Upper lobe of left lung (tissue), 6 donors: ENCODE results near the gene CDK15. TPM values are rescaled to one million over a fixed set of nuclear protein-coding genes. Genes with fewer than 3 reads are reported as not detected.

Source experiments
- ATAC-seq, 2 donors: fragments of 200-7000 bp; cut with Tn5 transposase; one replicate each; pipeline ENCODE4 v1.9.1; 2022; ENCODE audit warnings: mild to moderate bottlenecking in 2 of 2, moderate library complexity in 2 of 2; ENCODE audit not compliant: low FRiP score in 2 of 2
- DNase-seq, 2 donors: peaks; one replicate each; pipeline ENCODE4 v3.0.0-alpha.2; 2019 to 2020
- H3K27ac ChIP-seq, 4 donors: fragments of 200-600 bp; sonication (generic); one replicate each; pipeline ENCODE4 v1.5.1; 2016 to 2019
- H3K27me3 ChIP-seq, 4 donors: fragments of 200-600 bp; sonication (generic); one replicate each; pipeline ENCODE4 v1.5.1; 2017 to 2019
- H3K36me3 ChIP-seq, 4 donors: fragments of 200-600 bp; sonication (generic); one replicate each; pipeline ENCODE4 v1.5.1; 2016 to 2019
- H3K4me1 ChIP-seq, 4 donors: fragments of 200-600 bp; sonication (generic); one replicate each; pipeline ENCODE4 v1.5.1; 2018 to 2019
- H3K4me3 ChIP-seq, 4 donors: fragments of 200-600 bp; sonication (generic); one replicate each; pipeline ENCODE4 v1.5.1; 2017 to 2019; ENCODE audit warnings: mild to moderate bottlenecking in 2 of 4, moderate library complexity in 1 of 4
- H3K9me3 ChIP-seq, 4 donors: fragments of 200-600 bp; sonication (generic); one replicate each; pipeline ENCODE4 v1.5.1; 2018 to 2019
- EP300 ChIP-seq, 4 donors: sonication (generic); formaldehyde crosslinking; IDR thresholded peaks; one replicate each; pipeline ENCODE4 v1.5.1; 2017; ENCODE audit warnings: antibody characterized with exemption in 4 of 4, control low read depth in 2 of 4
- POLR2A ChIP-seq, 4 donors: fragments of 450-650 bp; IDR thresholded peaks; one replicate each; pipeline ENCODE4 v1.5.1; 2016 to 2017; ENCODE audit warnings: antibody characterized with exemption in 4 of 4, mild to moderate bottlenecking in 2 of 4
- POLR2AphosphoS5 ChIP-seq, 2 donors: sonication (generic); formaldehyde crosslinking; IDR thresholded peaks; one replicate each; pipeline ENCODE4 v1.5.1; 2017; ENCODE audit warnings: antibody characterized with exemption in 2 of 2
- WGBS, 2 donors: methylation state at CpG; one replicate each; pipeline ENCODE4 v1.1.5; 2017 to 2018; 5-methylcytosine and 5-hydroxymethylcytosine counted together
- total RNA-seq, 6 donors: library from RNA; depleted of rRNA in 4 of 6; stranded (reverse); fragments of >200 nt in 4 of 6; gene quantifications; one replicate each; pipeline versions ENCODE4 v1.1.0 to v1.2.1, GENCODE V29; 2016 to 2021
- TF ChIP-seq, protein P1 (sequence below), 6 experiments: fragments of 450-650 bp in 4 of 6; fragments of 200-600 bp in 2 of 6; sonication (generic) in 2 of 6; IDR thresholded peaks; one replicate each; pipeline ENCODE4 v1.5.1; 2016 to 2019; ENCODE audit warnings: antibody characterized with exemption in 6 of 6
- donor health status: DM: no; HTN: no; CAD: no; lungs with moderate emphysema.
- donor health status: DM: no; HTN: yes; CAD: no; lungs with severe emphysema.

The CDK15 gene
- total RNA-seq, 6 donors from 2014 or later = 0.10 to 3.4 (median 1.3) TPM

GRCh38 chr2:201847481-201847880 lies 41.1 kb downstream of the CDK15 start:
- TF ChIP-seq EP300 (IDR thresholded peaks at IDR 0.05) (no peak), POLR2AphosphoS5 (IDR thresholded peaks at IDR 0.05) (no peak), POLR2A (IDR thresholded peaks at IDR 0.05) (no peak)
- TF ChIP-seq, protein P1, sequence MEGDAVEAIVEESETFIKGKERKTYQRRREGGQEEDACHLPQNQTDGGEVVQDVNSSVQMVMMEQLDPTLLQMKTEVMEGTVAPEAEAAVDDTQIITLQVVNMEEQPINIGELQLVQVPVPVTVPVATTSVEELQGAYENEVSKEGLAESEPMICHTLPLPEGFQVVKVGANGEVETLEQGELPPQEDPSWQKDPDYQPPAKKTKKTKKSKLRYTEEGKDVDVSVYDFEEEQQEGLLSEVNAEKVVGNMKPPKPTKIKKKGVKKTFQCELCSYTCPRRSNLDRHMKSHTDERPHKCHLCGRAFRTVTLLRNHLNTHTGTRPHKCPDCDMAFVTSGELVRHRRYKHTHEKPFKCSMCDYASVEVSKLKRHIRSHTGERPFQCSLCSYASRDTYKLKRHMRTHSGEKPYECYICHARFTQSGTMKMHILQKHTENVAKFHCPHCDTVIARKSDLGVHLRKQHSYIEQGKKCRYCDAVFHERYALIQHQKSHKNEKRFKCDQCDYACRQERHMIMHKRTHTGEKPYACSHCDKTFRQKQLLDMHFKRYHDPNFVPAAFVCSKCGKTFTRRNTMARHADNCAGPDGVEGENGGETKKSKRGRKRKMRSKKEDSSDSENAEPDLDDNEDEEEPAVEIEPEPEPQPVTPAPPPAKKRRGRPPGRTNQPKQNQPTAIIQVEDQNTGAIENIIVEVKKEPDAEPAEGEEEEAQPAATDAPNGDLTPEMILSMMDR (IDR thresholded peaks at IDR 0.05) = no peak
- no peaks in the 10 kb centered on the region for H3K9me3 ChIP-seq

GRCh38 chr2:201852462-201852861 lies 46.1 kb downstream of the CDK15 start:
- DNase-seq = no peak
- Histone ChIP-seq H3K4me3 (no peak overlapping the region), H3K36me3 (no peaks in the 10 kb centered on the region), H3K9me3 (no peaks in the 10 kb centered on the region), H3K27me3 (no peaks in the 10 kb centered on the region), H3K27ac (no peak overlapping the region), H3K4me1 (no peaks in the 10 kb centered on the region)
- TF ChIP-seq, protein P1 (IDR thresholded peaks at IDR 0.05) = no peak
- TF ChIP-seq EP300 (IDR thresholded peaks at IDR 0.05) = no peak
- no peak for TF ChIP-seq POLR2AphosphoS5 (IDR thresholded peaks at IDR 0.05)
- TF ChIP-seq POLR2A (IDR thresholded peaks at IDR 0.05) = no peak
- ATAC-seq = no peak

More at GRCh38 chr2:201847481-201847880, 41.1 kb downstream of the CDK15 start:
- Histone ChIP-seq H3K36me3 (no peaks in the 10 kb centered on the region), H3K27me3 (no peaks in the 10 kb centered on the region), H3K27ac (no peak overlapping the region), H3K4me3 (no peak overlapping the region), H3K4me1 (no peaks in the 10 kb centered on the region)
- DNase-seq = no peak
- ATAC-seq = no peak

DNA sequence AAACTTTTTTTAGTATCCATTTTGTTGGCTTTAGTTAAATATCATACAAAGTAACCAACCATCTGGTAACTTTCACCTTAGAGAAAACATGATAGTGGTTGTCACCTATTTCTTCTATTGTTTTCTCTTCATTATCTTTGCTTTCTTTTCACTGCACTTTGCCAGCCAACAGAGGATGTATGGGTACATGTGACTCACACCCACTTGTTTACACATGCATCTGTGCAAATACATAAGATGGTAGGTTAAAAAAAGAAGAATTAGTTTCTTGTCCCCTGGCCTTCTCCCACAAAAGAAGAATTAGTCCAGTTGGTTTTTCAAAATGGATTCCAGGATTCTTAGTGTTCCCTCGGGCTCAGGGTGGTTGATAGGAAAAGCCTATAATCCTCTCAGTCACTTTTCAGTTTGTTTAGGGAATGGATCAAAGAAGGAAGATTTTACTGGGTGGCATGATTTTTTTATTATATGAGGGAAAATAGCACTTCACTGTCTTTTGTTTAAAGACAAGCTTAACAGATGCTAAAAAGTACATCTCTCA lies 46.6 kb downstream of the CDK15 start:
- TF ChIP-seq, protein P1 (IDR thresholded peaks at IDR 0.05) = no peak
- no peak for TF ChIP-seq EP300 (IDR thresholded peaks at IDR 0.05)
- no peak overlapping the region for H3K4me3 ChIP-seq
- DNase-seq = no peak
- H3K27me3 ChIP-seq = no peaks in the 10 kb centered on the region
- 72 to 74% methylated on average over 1 of the region's 1 CpG for WGBS, 2 donors
- H3K4me1 ChIP-seq = no peaks in the 10 kb centered on the region
- no peak overlapping the region for H3K27ac ChIP-seq
- no peaks in the 10 kb centered on the region for H3K36me3 ChIP-seq
- no peak for ATAC-seq
- no peaks in the 10 kb centered on the region for H3K9me3 ChIP-seq

DNA sequence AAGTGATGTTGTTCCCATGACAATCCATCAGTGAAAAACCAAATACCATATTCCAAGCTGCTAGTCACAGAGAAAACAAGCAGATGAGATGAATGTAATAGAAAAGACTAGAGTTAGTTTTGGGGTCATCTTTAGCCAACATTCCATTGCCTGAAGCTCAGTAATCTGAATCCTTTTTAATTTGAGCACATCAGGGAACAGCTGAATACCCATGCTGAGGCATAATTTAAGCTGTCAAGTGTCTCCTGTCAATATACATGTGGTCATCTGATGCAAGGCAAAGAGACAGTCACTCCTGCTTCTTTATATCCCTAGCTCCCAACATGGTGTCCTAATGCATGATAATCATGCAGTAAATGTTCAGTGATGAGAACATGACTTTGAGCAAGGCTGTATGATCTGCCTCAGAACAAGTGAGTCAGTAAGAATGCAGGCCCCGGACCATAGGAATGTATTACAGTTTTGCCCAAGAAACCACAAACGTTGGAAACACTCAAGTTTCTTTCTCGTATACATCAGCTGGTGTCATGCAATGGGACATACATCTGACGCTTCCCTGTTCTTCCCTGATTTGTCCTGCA lies 48.0 kb downstream of the CDK15 start:
- TF ChIP-seq POLR2AphosphoS5 (IDR thresholded peaks at IDR 0.05) (no peak), EP300 (IDR thresholded peaks at IDR 0.05) (no peak), POLR2A (IDR thresholded peaks at IDR 0.05) (no peak)
- TF ChIP-seq, protein P1 (IDR thresholded peaks at IDR 0.05) = no peak
- no peak overlapping the region for H3K4me3 ChIP-seq
- WGBS, 2 donors = 77 to 84% methylated on average over 4 of the region's 4 CpGs

DNA sequence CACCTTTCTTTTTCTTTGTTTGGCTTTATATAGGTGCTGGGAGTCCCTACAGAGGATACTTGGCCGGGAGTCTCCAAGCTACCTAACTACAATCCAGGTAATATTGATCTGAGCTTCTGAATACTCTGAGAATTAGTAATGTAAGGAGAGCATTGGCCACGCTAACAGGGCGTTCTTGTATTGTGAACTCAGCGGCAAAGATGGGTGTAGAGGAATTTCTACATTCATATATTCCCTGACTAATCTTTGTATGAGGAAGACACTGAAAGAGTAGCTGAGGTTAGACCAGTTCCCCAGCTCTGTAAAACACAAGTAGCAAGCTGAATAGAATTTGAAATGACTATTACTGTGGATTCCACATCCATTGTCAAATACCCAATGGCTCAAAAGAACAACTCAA lies 48.5 kb downstream of the CDK15 start:
- H3K27me3 ChIP-seq = no peaks in the 10 kb centered on the region
- H3K9me3 ChIP-seq = no peaks in the 10 kb centered on the region
- H3K36me3 ChIP-seq = no peaks in the 10 kb centered on the region
- DNase-seq (no peak), ATAC-seq (no peak)
- no peak overlapping the region for H3K4me3 ChIP-seq
- H3K4me1 ChIP-seq = no peaks in the 10 kb centered on the region
- no peak overlapping the region for H3K27ac ChIP-seq
- WGBS, 2 donors = 92 to 93% methylated on average over 4 of the region's 4 CpGs
- TF ChIP-seq POLR2A (IDR thresholded peaks at IDR 0.05) (no peak), EP300 (IDR thresholded peaks at IDR 0.05) (no peak), POLR2AphosphoS5 (IDR thresholded peaks at IDR 0.05) (no peak)

More for the DNA sequence above, 48.0 kb downstream of the CDK15 start:
- no peak for DNase-seq
- ATAC-seq = no peak
- Histone ChIP-seq H3K9me3 (no peaks in the 10 kb centered on the region), H3K27ac (no peak overlapping the region), H3K27me3 (no peaks in the 10 kb centered on the region), H3K36me3 (no peaks in the 10 kb centered on the region), H3K4me1 (no peaks in the 10 kb centered on the region)
